Measurements from ENCODE around the gene PKIG. TPM values are rescaled to one million over a fixed set of nuclear protein-coding genes. Genes with fewer than 3 reads are reported as not detected.
"Not testable (repeated sequence)": the region's sequence is repeated elsewhere in the genome, so short reads cannot be mapped to it uniquely, and the experiment has no call there.

Gene PKIG
- polyA plus RNA-seq, 3 donors: 0.67 to 1.4 (median 0.84) TPM

DNA sequence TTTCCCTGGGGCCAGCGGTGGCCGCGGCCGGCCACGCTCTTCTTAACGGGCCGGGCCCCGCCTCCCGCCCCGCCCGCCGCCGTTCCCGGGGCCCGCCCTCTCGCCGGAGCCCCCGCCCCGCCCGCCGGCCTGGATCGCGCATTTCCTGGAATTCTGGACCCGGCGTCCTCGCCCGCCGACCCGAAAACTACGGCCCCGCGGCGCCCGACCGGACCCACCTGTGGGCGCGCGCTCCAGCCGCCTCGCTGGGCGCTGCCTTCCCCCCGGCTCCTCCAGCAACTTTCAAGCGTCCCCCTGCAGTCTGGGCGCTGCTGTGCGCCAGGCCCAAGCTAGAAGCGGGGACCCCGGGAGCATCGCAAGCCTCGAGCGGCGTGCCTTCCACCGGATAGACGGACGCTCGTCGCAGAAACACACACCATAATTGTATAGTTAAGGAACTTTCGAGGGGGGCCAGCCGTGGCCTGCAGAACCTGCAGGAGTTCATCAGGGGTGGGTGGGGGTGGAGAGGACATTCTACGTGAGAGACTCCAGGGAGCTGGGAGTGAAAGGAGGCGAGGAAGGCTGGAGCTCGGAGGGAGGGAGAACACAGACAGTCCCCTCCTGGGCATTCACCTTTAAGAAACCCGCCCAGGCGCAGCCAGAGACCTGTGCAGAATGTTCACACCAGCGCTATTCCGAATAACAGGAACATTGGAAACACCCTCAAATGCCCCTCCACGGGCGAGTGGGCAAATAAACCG lies 69.5 kb downstream of the PKIG start, which contains the start of gene ADA:
Gene ADA, minus strand, starts transcription at position 16 of the 740 bp plus-strand sequence. CDS start 92 bp downstream, outside the sequence.
- H3K79me2 ChIP-seq (ENCODE audit: insufficient read depth, low read length): peaks cover 17% of the 10 kb centered on the region
- no peaks in the 10 kb centered on the region for H3K9me3 ChIP-seq (replicated peaks in 1 of 2; ENCODE audit: control insufficient read depth in 1 of 2, insufficient read depth in 1 of 2, low read length in 2 of 2)
- intact Hi-C loops (cut with micrococcal nuclease): loop anchor here (5.0 kb wide), 2 partner anchors 35 to 40 kb away; no protein-coding TSS in a partner anchor
- H3K27ac ChIP-seq (ENCODE audit: low read depth in 1 of 2, low read length in 2 of 2): peak within 1 kb of the TSS; percentile 47 to 84
- peak within 1 kb of the TSS; percentile 73 for H3K9ac ChIP-seq (ENCODE audit: insufficient read depth, low read length, poor library complexity, severe bottlenecking)
- H2AFZ ChIP-seq (ENCODE audit: insufficient read depth, low read depth, low read length, poor library complexity, severe bottlenecking): peak within 1 kb of the TSS; percentile 91
- peak in 2 of 3 donors; percentile 34 to 64 for DNase-seq
- H3K36me3 Mint-ChIP-seq: no peaks in the 10 kb centered on the region
- no peaks in the 10 kb centered on the region for H3K36me3 ChIP-seq (replicated peaks in 1 of 2; ENCODE audit: control insufficient read depth in 1 of 2, insufficient read depth in 2 of 2, low read length in 2 of 2)
- H3K27me3 Mint-ChIP-seq (ENCODE audit: low read depth in 3 of 3): peaks cover 0 to 9% (median 7%) of the 10 kb centered on the region in 3 donors
- peak within 1 kb of the TSS; percentile 71 to 91 (median 81) for H3K4me3 ChIP-seq (replicated peaks in 1 of 3; ENCODE audit: low read depth in 2 of 3, low read length in 3 of 3)
- H3K9me3 Mint-ChIP-seq: peaks cover 0 to 3% (median 0%) of the 10 kb centered on the region in 7 donors
- no peaks in the 10 kb centered on the region for H3K27me3 ChIP-seq (ENCODE audit: control insufficient read depth in 2 of 2, insufficient read depth in 2 of 2, low read length in 2 of 2)
- TF ChIP-seq, protein P1, sequence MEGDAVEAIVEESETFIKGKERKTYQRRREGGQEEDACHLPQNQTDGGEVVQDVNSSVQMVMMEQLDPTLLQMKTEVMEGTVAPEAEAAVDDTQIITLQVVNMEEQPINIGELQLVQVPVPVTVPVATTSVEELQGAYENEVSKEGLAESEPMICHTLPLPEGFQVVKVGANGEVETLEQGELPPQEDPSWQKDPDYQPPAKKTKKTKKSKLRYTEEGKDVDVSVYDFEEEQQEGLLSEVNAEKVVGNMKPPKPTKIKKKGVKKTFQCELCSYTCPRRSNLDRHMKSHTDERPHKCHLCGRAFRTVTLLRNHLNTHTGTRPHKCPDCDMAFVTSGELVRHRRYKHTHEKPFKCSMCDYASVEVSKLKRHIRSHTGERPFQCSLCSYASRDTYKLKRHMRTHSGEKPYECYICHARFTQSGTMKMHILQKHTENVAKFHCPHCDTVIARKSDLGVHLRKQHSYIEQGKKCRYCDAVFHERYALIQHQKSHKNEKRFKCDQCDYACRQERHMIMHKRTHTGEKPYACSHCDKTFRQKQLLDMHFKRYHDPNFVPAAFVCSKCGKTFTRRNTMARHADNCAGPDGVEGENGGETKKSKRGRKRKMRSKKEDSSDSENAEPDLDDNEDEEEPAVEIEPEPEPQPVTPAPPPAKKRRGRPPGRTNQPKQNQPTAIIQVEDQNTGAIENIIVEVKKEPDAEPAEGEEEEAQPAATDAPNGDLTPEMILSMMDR (IDR thresholded peaks at IDR 0.05): no peak
- peak within 1 kb of the TSS; percentile 80 to 98 for H3K4me3 Mint-ChIP-seq
- H3K27ac Mint-ChIP-seq: peak within 1 kb of the TSS; percentile 8 to 87 (median 57)
- WGBS (ENCODE audit: insufficient coverage): 0% methylated on average over 46 of the region's 68 CpGs
- no peaks in the 10 kb centered on the region for H4K20me1 ChIP-seq (ENCODE audit: insufficient read depth, low read length)
- peak within 1 kb of the TSS; percentile 97 for H3K4me2 ChIP-seq (replicated peaks; ENCODE audit: extremely low read depth, low read length, poor library complexity, severe bottlenecking)
- peaks cover 51% of the 10 kb centered on the region for H3K4me1 Mint-ChIP-seq
- peaks cover 39 to 45% of the 10 kb centered on the region in 2 donors for H3K4me1 ChIP-seq (ENCODE audit: control insufficient read depth in 1 of 2, insufficient read depth in 2 of 2, low read length in 2 of 2)

DNA sequence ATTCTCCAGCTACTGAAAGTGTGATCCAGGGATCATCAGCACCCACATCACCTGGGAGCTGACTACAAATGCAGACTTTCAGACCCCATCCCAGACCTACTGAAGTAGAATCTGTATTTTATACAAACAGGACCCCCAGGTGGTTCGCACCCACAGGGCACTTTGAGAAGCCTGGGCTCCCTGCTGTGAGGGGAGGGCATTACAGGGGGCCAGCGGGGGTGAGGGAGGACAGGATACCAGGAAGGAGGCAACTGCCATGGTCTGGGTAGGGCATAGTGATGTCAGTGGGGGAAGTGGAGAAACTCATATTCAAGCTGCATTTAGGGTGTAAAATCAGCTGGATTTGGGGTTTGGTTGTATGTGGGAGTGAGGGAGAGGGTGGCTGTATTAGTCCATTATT lies 71.2 kb downstream of the PKIG start:
- Mint-ChIP-seq H3K36me3 (no peaks in the 10 kb centered on the region), H3K4me1 (peaks cover 38% of the 10 kb centered on the region), H3K9me3 (peaks cover 3 to 8% (median 4%) of the 10 kb centered on the region in 7 donors), H3K27ac (peak overlapping the region in 2 of 7 donors; percentile 42 to 50), H3K27me3 (ENCODE audit: low read depth in 3 of 3) (peaks cover 1 to 9% (median 7%) of the 10 kb centered on the region in 3 donors), H3K4me3 (peak overlapping the region in 1 of 2 donors; percentile 80)
- Histone ChIP-seq H3K27me3 (ENCODE audit: control insufficient read depth in 2 of 2, insufficient read depth in 2 of 2, low read length in 2 of 2) (no peaks in the 10 kb centered on the region), H3K4me3 (replicated peaks in 1 of 3; ENCODE audit: low read depth in 2 of 3, low read length in 3 of 3) (peak overlapping the region in 1 of 3 experiments; percentile 91), H3K9me3 (replicated peaks in 1 of 2; ENCODE audit: control insufficient read depth in 1 of 2, insufficient read depth in 1 of 2, low read length in 2 of 2) (no peaks in the 10 kb centered on the region), H4K20me1 (ENCODE audit: insufficient read depth, low read length) (no peaks in the 10 kb centered on the region), H2AFZ (ENCODE audit: insufficient read depth, low read depth, low read length, poor library complexity, severe bottlenecking) (no peak overlapping the region), H3K79me2 (ENCODE audit: insufficient read depth, low read length) (peaks cover 12% of the 10 kb centered on the region), H3K4me1 (ENCODE audit: control insufficient read depth in 1 of 2, insufficient read depth in 2 of 2, low read length in 2 of 2) (peaks cover 30% of the 10 kb centered on the region in 2 donors), H3K4me2 (replicated peaks; ENCODE audit: extremely low read depth, low read length, poor library complexity, severe bottlenecking) (peak overlapping the region; percentile 97), H3K36me3 (replicated peaks in 1 of 2; ENCODE audit: control insufficient read depth in 1 of 2, insufficient read depth in 2 of 2, low read length in 2 of 2) (no peaks in the 10 kb centered on the region), H3K27ac (ENCODE audit: low read depth in 1 of 2, low read length in 2 of 2) (no peak overlapping the region), H3K9ac (ENCODE audit: insufficient read depth, low read length, poor library complexity, severe bottlenecking) (no peak overlapping the region)
- WGBS (ENCODE audit: insufficient coverage): 44% methylated on average over 1 of the region's 2 CpGs
- intact Hi-C loops (cut with micrococcal nuclease): loop anchor here (5.0 kb wide), 2 partner anchors 36 to 41 kb away; no protein-coding TSS in a partner anchor
- TF ChIP-seq, protein P1 (IDR thresholded peaks at IDR 0.05): no peak
- no peak for DNase-seq

DNA sequence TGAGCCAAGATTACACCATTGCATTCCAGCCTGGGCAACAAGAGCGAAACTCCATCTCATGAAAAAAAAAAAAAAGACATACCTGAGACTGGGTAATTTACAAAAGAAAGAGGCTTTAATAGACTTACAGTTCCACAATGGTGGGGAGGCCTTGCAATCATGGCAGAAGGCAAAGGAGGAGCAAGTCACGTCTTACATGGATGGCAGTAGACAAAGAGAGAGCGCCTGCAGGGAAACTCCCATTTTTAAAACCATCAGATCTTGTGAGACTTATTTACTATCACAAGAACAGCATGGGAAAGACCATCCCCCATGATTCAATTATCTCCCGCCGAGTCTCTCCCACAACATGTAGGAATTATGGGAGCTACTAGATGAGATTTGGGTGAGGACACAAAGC lies 71.8 kb downstream of the PKIG start:
- not testable (repeated sequence) for H3K36me3 ChIP-seq (replicated peaks in 1 of 2; ENCODE audit: control insufficient read depth in 1 of 2, insufficient read depth in 2 of 2, low read length in 2 of 2); H3K4me2 ChIP-seq (replicated peaks; ENCODE audit: extremely low read depth, low read length, poor library complexity, severe bottlenecking); H3K9me3 ChIP-seq (replicated peaks in 1 of 2; ENCODE audit: control insufficient read depth in 1 of 2, insufficient read depth in 1 of 2, low read length in 2 of 2); H3K36me3 Mint-ChIP-seq; H4K20me1 ChIP-seq (ENCODE audit: insufficient read depth, low read length); H3K27ac ChIP-seq (ENCODE audit: low read depth in 1 of 2, low read length in 2 of 2); H3K4me3 ChIP-seq (replicated peaks in 1 of 3; ENCODE audit: low read depth in 2 of 3, low read length in 3 of 3); H3K27me3 Mint-ChIP-seq (ENCODE audit: low read depth in 3 of 3); H3K9ac ChIP-seq (ENCODE audit: insufficient read depth, low read length, poor library complexity, severe bottlenecking); H2AFZ ChIP-seq (ENCODE audit: insufficient read depth, low read depth, low read length, poor library complexity, severe bottlenecking); H3K27ac Mint-ChIP-seq; H3K4me3 Mint-ChIP-seq; DNase-seq; H3K27me3 ChIP-seq (ENCODE audit: control insufficient read depth in 2 of 2, insufficient read depth in 2 of 2, low read length in 2 of 2)
- intact Hi-C loops (cut with micrococcal nuclease): loop anchor here (5.0 kb wide), 2 partner anchors 37 to 42 kb away; no protein-coding TSS in a partner anchor
- Mint-ChIP-seq H3K9me3 (peaks cover 4 to 10% (median 7%) of the 10 kb centered on the region in 7 donors), H3K4me1 (peaks cover 33% of the 10 kb centered on the region)
- peaks cover 23 to 24% of the 10 kb centered on the region in 2 donors for H3K4me1 ChIP-seq (ENCODE audit: control insufficient read depth in 1 of 2, insufficient read depth in 2 of 2, low read length in 2 of 2)
- peaks cover 12% of the 10 kb centered on the region for H3K79me2 ChIP-seq (ENCODE audit: insufficient read depth, low read length)
- no CpG with 5 or more reads among the region's 5 CpGs for WGBS (ENCODE audit: insufficient coverage)
